ENCODE results near the gene NUDT2.
"Not testable (repeated sequence)": the region's sequence is repeated elsewhere in the genome, so short reads cannot be mapped to it uniquely, and the experiment has no call there.

NUDT2 gene

DNA sequence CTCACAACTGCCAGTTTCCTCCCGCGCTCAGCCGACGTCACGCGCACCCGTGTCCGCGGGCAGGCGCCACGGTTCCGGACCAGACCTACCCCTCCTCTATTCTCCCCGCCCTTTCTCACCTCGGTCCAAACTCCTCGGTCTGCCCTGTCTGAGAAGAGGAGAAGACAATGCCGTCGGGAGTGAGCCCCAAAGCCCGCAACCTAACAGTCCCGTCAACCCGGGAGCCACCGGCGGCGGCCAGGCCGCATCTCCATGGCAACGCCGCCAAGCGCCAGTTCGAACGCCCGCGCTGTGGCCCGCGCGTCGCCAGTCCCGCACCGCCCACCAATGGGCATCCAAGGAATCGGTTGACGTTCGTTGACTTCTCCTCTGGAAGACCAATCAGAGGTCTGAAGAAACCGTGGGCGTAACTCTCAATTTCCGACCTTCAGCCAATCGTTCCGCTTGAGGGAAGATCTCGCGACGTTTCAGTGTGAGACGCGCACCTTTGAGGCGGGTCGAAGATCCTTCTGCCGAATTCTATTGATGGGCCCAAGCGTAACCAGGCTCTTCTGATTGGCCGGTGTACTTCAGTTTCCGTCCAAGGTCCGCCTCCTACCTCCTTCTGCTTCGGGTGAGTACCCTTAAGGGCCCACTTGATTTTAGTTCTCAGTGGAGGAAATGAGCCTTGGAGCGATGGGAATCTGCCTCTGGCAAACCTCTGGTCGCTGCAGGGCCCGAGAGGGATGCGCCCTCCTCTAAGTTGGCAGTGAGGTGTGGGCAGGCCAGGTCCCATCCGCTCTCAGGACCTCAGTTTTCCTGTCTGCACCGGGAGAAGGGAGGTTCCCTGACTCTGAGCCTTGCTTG is at the start of gene NUDT2, which contains the start of gene KIF24:
NUDT2 (plus strand) TSS at position 583 of the 846 bp plus-strand sequence. CDS start 9,471 bp downstream, outside the sequence.
KIF24 (minus strand) TSS at position 282 of the 846 bp plus-strand sequence. CDS start 17,922 bp downstream, outside the sequence.
- peak; percentile 95 for DNase-seq

DNA sequence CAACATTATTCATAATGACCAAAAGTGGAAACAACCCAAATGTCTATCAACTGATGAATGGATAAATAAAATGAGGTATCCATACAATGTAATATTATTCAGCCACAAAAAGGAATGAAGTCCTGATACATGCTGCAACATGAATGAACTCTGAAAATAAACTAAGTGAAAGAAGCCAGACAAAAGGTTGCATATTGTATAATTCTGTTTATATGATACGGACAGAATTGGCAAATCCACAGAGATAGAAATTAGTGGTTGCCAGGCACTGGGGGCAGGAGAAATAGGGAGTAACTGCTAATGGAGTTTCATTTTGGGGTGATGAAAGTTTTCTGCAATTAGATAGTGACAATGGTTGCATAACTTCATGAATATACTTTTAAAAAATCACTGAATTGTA is 47.3 kb upstream of the NUDT2 start:
- no peak for DNase-seq

DNA sequence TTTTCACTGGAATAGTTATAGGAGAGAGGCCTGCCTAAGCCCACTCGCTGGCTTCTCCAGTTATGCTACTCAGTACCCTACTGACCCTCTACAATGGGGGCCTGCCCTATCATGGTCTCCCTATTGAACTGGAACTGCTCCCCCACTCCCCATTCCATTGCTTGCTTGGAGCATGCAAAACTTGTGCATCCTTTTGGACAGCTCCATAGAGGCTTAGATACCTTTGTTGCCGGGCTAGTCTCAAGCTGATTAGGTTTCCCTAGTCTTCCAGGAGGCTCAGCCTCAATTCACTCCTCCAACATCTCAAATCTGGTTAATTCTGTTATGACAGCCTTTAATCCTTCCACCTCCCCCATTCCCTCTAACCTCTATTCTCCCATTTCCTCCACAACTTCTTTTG is 40.2 kb upstream of the NUDT2 start:
- DNase-seq: no peak

DNA sequence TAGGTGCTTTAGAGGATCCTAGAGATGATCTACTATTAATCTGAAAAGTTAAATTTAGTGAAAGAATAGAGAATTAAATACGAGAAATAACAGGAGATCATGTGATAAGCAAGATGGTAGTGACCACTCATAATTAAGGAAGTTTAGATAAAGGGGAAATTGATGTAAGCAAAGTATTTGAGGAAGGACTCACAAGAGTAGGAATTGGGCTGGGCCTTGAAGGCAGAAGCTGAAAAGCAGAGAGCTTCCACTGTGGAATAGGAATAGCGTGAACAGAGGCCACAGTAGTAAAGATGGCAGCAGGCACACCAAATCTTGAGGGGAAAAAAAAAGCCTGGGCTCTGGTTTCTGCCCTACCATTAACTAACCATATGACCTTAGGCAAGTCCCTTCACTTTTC is 38.3 kb upstream of the NUDT2 start:
- no peak for DNase-seq

DNA sequence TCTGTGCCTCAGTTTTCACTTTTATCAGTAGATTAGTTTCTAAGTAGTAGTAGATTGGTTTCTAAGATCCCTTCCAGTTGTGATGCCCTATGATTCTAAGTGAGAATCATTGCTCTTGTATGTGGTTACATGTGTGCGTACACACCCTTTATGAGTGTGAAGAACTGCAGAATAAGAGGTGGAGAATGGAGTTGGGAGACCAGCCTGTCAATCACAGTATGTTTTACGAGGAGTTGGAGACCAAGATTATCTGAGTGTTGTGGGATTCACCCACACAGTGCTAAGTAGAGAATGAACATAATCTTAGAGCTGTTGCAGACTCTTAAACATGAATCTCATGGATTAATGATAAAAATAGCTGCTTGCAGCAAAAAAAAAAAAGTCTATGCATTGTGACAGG is 37.9 kb upstream of the NUDT2 start:
- no peak for DNase-seq

DNA sequence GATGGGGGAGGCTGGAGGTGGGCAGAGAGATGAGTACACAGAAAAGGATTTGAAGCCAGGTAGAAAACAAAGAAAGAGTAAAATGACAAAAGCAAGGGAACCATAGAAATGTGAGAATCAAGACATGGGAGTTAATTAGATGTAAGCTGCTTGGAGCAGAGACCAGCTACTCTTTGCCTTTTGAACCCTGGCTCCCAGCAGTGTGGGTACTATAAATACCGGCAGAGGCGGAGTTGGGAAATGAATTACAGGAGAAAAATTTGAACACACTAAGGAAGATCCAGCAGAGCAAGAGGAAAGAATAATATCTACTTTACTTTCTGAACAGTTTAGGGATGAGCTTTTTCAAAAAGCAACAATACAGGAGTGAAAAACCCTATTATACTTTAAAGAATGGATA is 36.8 kb upstream of the NUDT2 start:
- DNase-seq: no peak

DNA sequence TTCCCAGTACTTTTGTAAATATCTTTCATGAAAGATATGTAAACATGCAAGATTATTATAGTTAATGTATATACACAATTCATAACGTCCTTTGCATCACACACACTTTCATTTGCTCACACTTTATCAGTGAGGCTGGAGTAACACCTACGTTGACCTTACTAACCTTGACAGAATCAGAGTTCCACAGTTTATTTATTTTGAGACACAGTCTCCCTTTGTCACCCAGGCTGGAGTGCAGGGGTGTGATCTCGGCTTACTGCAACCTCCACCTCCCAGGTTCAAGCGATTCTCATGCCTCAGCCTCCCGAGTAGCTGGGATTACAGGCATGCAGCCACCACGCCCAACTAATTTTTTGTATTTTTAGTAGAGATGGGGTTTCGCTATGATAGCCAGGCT is 28.3 kb upstream of the NUDT2 start:
- DNase-seq: not testable (repeated sequence)

DNA sequence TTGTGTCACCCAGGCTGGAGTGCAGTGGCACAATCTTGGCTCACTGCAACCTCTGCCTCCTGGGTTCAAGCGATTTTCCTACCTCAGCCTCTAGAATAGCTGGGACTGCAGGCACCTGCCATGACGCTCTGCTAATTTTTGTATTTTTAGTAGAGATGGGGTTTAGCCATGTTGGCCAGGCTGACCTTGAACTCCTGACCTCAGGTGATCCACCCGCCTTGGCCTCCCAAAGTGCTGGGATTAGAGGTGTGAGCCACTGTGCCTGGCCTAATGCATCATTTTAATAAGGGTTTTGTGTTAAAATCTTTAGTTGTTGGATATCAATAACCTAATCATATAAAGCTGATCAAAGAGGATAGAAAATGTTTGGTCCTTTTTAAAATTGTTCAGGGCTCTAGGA is 21.1 kb upstream of the NUDT2 start:
- DNase-seq: not testable (repeated sequence)

DNA sequence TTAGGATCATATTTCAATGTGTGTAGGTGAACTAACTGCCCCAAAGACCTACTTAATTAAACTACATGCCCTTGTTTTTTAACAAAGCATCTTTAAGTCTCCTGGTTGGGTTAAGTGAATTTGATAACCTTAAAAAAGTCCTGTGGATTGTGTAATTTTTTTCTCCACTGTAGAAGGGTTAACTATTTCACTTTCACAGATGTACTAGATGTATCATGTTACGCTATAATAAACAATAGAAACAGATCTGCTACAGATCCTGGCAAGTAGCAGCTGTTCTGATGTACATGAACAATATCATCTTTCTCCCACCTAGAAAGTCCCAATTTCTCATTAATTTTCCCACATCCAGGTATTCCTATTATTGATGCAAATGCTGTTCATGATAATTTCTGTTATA is 19.2 kb upstream of the NUDT2 start:
- DNase-seq: no peak

DNA sequence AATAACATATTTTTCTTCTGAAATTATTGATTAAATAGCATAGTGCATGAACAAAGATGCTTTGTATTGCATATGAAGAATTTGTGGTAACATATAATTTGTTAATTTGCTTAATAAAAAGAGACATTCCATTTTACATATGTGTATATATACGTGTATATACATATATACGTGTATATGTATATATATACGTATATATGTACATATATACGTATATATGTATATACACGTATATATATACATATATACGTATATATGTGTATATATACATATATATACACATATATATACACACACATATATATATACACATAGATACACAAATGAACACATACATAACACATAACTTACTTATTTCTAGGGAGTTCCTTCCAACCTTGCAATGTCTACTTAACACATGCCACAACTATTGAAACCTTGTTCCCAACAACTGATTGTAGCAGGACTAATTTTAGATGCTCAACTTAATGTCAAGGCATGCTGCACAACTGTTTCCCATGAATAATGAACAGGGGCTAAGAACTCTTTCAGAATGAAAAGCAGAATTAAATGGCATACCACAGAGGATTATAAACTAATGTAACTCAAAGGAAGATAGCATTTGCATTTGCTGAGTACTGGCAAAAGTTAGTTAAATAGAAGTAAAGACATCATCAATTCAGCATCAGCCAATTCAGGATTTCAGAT is 17.7 kb upstream of the NUDT2 start:
- DNase-seq: no peak

DNA sequence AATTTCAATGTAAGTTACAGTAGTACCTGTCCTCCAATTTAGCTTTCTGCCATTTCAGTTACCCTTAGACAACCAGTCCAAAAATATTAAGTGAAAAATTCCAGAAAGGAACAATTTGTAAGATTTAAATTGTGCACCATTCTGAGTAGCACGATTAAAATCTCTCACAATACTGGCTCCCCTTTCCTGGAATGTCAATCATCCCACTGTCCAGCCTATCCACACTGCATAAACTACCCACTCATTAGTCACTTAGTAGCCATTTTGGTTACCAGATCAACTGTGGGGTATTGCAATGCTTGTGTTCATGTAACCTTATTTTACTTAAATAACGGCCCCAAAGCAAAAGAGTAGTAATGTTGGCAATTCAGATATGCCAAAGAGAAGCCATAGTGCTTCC is 11.9 kb upstream of the NUDT2 start:
- DNase-seq: no peak

DNA sequence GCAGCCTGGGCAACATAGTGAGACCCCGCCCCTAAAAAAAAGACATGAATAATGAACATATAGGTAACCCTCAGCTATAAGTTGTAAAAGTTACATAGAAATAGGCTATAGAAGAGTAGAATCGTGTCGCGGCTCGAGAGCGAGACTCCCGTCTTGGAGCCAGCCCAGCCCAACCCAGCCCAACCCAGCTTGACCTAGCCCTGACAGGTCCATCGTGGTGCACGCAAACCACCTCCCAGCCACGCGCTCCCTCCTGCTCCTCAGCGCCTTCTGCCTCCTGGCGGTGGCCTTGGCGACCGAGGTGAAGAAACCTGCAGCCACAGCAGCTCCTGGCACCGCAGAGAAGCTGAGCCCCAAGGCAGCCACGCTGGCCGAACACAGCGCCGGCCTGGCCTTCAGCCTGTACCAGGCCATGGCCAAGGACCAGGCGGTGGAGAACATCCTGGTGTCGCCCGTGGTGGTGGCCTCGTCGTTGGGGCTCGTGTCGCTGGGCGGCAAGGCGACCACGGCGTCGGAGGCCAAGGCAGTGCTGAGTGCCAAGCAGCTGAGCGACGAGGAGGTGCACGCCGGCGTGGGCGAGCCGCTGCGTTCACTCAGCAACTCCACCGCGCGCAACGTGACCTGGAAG is 11.1 kb upstream of the NUDT2 start:
- no peak for DNase-seq

DNA sequence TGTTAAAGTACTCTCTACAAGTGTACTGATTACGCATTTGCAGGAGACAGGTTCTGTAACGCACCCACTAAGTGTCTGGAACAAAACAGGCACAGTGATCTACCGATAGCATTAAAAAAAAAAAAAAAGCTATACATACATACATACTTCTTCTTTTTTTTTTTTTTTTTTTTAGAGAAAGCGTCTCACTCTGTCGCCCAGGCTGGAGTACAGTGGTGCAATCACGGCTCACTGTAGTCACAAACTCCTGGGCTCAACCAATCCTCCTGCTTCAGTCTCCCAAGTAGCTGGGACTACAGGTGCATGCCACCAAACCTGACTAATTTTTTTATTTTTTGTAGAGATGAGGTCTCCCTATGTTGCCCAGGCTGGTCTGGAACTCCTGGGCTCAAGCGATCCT is 7.9 kb upstream of the NUDT2 start:
- DNase-seq: no peak

DNA sequence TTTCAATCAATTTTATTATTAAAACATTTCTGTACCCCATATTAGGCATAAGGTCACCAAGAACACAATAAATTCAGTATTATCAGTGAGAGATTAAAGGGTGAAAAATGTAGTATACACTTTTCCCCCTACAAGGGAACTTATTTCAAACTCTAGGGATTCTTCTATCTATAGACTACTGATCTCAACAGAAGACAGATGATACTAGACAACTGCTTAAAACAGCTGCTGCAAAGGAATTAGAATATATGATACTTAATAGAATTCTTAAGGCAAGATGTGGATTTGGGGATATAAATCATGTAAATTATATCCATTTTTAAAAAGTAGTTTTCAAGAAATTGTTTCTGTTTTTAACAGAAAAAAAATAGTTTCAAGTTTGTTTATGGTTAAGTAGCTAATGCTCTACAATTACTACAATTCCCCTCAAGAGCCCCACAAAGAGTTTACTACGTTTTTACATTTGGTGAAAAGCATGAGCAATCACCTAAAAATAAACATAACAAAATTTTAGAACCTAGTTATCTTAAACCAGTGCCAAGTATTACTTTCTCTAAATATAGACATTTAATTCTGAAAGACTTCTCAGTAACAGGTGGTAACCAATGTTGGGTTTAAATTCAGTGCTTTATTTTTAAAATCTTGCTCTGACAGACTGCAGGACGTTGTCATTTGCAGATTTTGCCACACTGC is 6.3 kb upstream of the NUDT2 start:
- DNase-seq: no peak

DNA sequence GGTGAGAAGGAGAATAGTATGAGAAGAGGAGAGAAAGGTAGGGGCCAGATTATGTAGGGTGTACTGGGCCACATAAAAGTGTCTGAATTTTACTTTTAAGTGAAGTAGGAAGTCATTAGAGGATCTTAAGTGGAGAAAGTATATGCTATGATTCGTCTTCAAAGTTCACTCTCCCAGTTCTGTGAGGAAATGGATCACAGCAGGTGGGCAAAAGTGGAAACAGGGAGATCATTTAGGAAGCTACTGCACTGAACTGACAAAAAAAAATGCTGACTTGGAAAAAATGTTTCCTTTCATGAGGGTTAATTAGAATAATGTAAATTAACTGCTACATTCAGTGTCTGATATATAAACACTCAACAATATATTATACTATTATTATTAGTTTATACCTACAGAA is 2.7 kb upstream of the NUDT2 start:
- DNase-seq: no peak

DNA sequence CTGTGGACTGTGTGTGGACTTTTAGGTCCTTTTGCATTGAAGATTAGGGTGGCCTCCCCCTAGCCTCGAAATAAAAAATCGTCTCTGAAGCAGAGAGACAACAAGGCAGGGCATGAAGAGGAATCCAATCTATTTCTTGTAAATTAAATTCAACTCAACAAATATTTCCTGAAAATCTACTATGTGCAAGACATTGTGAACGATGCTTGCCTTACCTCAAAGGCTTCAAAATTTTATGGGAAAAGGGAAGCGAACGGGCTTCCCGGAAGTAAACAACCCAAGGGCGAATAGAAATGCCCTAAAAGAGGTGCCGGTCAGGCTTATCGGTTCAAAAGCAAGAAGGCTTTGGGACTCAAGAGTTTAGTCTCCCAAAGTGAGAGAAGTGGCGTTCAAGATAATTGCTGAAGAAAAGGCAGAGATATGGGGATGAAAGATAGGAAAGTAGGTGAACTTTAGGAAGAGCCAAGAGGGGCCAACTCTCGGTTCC is 826 bp upstream of the NUDT2 start:
- no peak for DNase-seq

DNA sequence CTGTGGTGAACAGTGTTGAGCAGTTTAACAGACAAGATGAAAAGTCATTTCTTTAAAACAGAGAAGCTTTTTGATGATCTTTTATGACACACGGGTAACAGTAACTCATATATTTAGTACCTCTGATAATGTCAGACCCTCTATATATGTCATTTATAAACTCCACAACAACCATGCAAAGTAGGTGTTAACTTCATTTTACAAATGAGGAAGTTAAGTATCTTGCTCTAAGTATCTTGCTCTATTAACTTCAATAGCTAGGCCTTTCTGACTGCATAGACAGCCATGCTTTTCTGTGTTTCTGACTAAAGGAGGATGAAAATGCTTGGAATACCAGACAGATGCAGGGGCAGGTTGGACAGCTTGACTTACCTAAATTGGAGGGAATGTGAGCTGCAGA is 1.8 kb downstream of the NUDT2 start:
- DNase-seq: no peak

DNA sequence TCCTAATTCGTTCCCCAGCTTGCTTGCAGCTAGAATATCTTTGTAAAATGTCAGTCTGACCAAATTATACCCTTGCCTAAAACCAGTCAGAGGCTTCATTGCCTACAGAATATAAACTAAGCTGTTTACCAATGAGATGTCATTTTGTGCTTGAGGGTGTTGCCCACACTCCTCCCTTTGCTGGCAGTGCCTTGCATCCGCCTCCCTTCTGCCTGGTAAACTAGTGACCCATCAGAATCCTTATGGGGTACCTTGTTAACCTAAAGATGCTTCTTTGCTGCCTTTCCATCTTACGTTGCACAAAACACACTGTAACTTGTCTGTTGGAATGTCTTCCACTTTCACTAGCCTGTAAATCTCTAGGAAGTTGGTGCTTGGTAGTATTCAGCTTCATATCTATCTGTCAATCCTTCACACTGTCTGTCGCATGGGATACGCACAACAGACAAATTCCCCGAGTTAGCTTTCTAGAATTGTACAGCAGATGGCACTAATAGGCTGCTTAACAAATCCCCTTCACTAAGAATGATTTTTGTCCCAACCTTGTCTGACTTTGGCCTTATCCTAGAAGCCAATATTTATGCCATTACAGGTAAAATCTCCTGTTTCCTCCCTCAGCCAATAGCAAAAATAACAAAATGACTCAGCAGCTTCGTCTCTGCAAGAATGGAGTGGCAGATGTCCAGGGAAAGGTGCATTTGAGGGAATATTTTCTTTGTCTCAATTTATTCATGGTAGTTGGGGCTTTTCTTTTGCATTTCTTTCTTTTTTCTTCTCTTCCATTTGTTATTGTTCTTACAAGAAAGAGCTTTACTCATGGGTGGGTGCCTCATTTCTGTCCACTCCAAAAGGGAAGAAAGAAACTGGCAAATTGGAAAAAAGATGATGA is 3.0 kb downstream of the NUDT2 start:
- no peak for DNase-seq

DNA sequence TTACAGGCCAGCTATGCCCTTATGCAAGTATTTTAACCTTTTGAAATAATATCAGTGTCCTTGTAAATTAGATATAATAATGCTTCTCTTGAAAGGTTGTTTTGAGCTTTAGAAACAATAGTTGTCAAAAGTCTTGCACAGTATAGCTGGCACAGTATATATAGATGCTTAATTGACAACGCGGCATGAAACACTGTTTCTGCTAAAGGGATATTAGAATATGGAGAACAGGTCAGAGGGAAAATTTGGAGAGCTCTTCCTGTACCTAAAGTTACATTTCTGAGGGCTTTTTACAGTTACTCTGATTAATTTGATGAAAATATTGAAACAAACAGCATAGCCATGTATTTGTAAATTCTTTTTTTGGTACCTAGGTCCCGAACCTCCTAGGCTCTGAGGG is 4.5 kb downstream of the NUDT2 start:
- no peak for DNase-seq

DNA sequence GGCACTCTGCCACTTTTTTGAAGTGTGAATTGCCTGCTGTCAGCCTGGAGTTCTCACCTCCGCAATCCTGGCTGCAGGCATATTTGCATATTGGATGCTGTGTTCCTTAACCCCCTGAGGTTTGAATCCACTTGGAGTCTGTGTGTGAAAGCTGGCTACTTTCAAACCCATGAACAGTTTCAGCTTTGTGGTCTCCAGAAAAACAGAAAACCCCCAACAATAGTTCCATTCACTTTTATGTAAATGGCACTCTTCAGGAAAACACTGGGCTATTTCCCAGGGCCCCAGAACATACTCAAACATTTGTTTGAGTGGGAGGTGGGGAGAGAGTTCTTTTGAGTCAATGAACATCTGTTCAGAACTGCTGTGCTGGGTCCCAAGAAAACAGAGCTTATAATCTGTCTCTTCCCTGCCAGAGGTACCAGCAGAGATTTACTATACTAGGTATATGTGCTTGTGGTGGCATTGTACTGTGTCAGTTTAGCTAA is 5.0 kb downstream of the NUDT2 start:
- DNase-seq: no peak

DNA sequence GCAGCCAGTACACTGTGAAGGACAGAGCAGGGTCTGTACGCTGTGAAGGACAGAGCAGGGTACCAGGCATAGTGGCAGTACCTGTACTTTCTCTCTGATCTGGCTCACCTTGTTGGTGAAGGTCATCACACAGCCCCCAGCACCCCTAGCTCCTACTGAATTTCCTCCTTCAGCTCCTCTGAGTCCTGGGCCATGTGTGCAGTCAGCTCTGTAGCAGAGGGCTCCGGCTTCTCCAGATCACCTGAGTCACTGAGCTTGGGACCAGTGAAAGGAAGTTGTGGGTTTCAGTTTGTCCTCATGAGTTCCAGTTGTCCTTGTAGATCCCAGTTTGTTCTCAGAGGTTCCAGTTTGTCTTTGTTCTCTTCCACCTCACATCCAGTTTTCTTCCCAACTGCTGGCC is 5.5 kb downstream of the NUDT2 start:
- DNase-seq: no peak

DNA sequence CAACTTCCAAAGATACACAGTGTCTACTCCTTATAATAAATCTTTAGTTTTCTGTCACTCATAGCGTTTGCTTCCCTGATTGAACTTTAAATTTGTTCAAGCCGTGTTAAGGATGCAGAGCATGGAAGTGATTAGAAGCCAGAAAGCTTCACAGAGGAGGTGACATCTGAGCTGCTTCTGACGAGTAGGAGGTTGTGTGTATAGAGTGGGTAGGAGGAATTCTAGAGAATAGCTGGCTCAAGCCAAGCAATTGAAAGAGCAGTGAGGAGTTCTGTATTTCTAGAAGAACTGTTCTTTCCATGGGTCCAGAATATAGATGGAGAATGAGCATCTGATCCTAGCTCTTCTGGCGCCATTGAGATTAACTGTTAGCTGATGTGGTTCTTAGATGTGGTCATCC is 6.0 kb downstream of the NUDT2 start:
- DNase-seq: no peak

Data from NCI-H226 (cell line).